Measurements from ENCODE around the gene FGD5.

- no peak for TF ChIP-seq CTCF (IDR thresholded peaks at IDR 0.05)
- no peak for TF ChIP-seq EP300 (IDR thresholded peaks at IDR 0.05)
- no peak for TF ChIP-seq POLR2A (IDR thresholded peaks at IDR 0.05)
- TF ChIP-seq POLR2AphosphoS5 (IDR thresholded peaks at IDR 0.05) = no peak
Observed at GRCh38 chr3:14819671-14820070, 909 bp downstream of the FGD5 start.

Data from upper lobe of left lung (tissue), 4 donors.